Activated naive CD4-positive, alpha-beta T cell treated with anti-CD3 and anti-CD28 coated beads, Interleukin-2, amount 10 ng/mL, durations not matched to agents 7 days and 5 days (primary cell): ENCODE data around the gene TUBGCP6.
"Not testable (repeated sequence)": the region's sequence is repeated elsewhere in the genome, so short reads cannot be mapped to it uniquely, and the experiment has no call there.

Source experiments
- CTCF ChIA-PET: fragments of 350-600 bp; sonication (Branson Sonifier 250); formaldehyde crosslinking; loops from one replicate; lab custom pipeline; 2021; ENCODE audit warnings: antibody characterized with exemption; lab: Charles Lee
- DNase-seq: peaks from one replicate; pipeline ENCODE4 v3.0.0-alpha.2; 2020
- H3K27ac Mint-ChIP-seq: one replicate; pipeline ENCODE4 v1.8.0; 2021; ENCODE audit warnings: mild to moderate bottlenecking, moderate library complexity, mixed read lengths
- H3K27me3 Mint-ChIP-seq: one replicate; pipeline ENCODE4 v1.8.0; 2021; ENCODE audit warnings: mild to moderate bottlenecking, mixed read lengths
- H3K36me3 Mint-ChIP-seq: one replicate; pipeline ENCODE4 v1.8.0; 2021; ENCODE audit warnings: mixed read lengths
- H3K4me1 Mint-ChIP-seq: one replicate; pipeline ENCODE4 v1.8.0; 2021; ENCODE audit warnings: mixed read lengths
- H3K4me3 Mint-ChIP-seq: one replicate; pipeline ENCODE4 v1.8.0; 2021; ENCODE audit warnings: mild to moderate bottlenecking, moderate library complexity, mixed read lengths
- H3K9me3 Mint-ChIP-seq: one replicate; pipeline ENCODE4 v1.8.0; 2021; ENCODE audit warnings: mixed read lengths

The TUBGCP6 gene

GRCh38 chr22:50176850-50177536 lies 67.8 kb downstream of the TUBGCP6 start:
- Mint-ChIP-seq H3K9me3 (no peaks in the 10 kb centered on the region), H3K27me3 (peaks cover 71% of the 10 kb centered on the region), H3K4me3 (no peak overlapping the region), H3K36me3 (no peaks in the 10 kb centered on the region), H3K27ac (no peak overlapping the region), H3K4me1 (peaks cover 4% of the 10 kb centered on the region)
- CTCF ChIA-PET: no interaction called here
- no peak for DNase-seq

DNA sequence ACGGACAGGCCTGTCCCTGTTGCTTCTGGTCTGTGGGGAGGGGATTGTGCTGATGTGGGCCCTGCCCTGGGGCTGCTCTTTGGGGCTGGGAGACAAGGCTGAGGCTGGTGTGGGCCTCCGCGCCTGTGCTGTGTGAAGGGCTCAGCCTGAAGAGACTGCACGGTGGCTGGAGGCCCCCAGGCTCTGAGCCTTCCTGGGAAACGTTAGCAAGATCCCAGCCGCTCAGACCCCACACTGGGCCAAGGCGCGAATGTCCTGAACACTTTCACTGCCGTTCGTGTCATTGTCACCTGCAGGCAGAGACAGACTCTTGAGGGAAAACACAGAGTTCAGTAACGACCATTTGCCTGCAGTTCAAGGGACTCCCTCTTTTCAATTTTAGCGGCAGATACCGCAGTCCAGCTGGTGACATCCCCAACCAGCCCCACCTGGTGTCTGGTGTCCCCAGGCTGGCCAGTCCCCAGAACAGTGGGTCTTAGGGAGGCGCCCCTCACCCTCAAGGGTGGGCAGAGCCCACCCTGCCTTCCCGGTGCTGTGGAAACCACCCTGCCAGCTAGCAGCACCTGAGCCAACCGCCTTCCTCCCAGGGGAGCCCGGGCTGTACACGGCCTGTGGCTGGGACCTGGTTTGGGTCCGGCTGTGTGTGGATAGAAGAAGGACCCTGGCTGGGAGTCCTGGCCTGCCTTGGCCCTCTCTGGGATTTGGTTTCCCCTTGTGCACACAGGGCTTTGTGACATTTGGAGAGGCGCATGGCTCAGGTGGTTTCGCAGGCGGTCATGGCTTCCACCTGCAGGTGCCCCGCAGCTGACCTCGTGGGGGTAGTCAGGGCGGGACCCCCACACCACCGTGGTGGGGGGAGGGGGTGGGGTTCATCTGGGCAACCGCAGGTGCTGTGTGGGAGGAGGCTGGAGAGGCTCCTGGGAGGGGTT lies 68.6 kb downstream of the TUBGCP6 start:
- H3K36me3 Mint-ChIP-seq: no peaks in the 10 kb centered on the region
- no peaks in the 10 kb centered on the region for H3K9me3 Mint-ChIP-seq
- no peak for DNase-seq
- peaks cover 4% of the 10 kb centered on the region for H3K4me1 Mint-ChIP-seq
- CTCF ChIA-PET: no interaction called here
- peaks cover 79% of the 10 kb centered on the region for H3K27me3 Mint-ChIP-seq
- H3K4me3 Mint-ChIP-seq: no peak overlapping the region
- H3K27ac Mint-ChIP-seq: no peak overlapping the region

DNA sequence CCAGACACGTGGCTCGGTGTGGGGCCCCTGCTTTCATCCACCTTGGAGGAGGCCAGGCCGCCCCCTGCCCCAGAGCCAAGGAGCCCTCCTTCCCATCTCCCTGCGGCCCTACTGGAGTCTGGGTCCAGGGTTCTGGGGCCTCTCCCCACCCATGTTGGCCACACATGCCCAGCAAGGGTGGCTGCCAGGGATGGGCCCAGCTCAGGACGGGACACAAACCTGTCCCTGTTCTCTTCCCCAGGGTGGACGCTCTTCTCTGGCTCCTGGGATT lies 69.7 kb downstream of the TUBGCP6 start:
- Mint-ChIP-seq H3K4me3 (no peak overlapping the region), H3K9me3 (no peaks in the 10 kb centered on the region), H3K36me3 (no peaks in the 10 kb centered on the region), H3K27me3 (peaks cover 82% of the 10 kb centered on the region), H3K27ac (no peak overlapping the region), H3K4me1 (peaks cover 7% of the 10 kb centered on the region)
- CTCF ChIA-PET: no interaction called here
- DNase-seq: no peak

GRCh38 chr22:50174382-50175190 lies 70.2 kb downstream of the TUBGCP6 start:
- Mint-ChIP-seq H3K9me3 (no peaks in the 10 kb centered on the region), H3K27me3 (peaks cover 82% of the 10 kb centered on the region), H3K4me1 (peaks cover 4% of the 10 kb centered on the region), H3K4me3 (no peak overlapping the region), H3K36me3 (no peaks in the 10 kb centered on the region), H3K27ac (no peak overlapping the region)
- CTCF ChIA-PET: no interaction called here
- DNase-seq: no peak

GRCh38 chr22:50173983-50174355 lies 70.9 kb downstream of the TUBGCP6 start:
- DNase-seq: no peak
- H3K4me3 Mint-ChIP-seq: no peak overlapping the region
- CTCF ChIA-PET: no interaction called here
- H3K27ac Mint-ChIP-seq: no peak overlapping the region
- no peaks in the 10 kb centered on the region for H3K9me3 Mint-ChIP-seq
- peaks cover 4% of the 10 kb centered on the region for H3K4me1 Mint-ChIP-seq
- H3K36me3 Mint-ChIP-seq: peaks cover under 1% of the 10 kb centered on the region
- peaks cover 84% of the 10 kb centered on the region for H3K27me3 Mint-ChIP-seq

DNA sequence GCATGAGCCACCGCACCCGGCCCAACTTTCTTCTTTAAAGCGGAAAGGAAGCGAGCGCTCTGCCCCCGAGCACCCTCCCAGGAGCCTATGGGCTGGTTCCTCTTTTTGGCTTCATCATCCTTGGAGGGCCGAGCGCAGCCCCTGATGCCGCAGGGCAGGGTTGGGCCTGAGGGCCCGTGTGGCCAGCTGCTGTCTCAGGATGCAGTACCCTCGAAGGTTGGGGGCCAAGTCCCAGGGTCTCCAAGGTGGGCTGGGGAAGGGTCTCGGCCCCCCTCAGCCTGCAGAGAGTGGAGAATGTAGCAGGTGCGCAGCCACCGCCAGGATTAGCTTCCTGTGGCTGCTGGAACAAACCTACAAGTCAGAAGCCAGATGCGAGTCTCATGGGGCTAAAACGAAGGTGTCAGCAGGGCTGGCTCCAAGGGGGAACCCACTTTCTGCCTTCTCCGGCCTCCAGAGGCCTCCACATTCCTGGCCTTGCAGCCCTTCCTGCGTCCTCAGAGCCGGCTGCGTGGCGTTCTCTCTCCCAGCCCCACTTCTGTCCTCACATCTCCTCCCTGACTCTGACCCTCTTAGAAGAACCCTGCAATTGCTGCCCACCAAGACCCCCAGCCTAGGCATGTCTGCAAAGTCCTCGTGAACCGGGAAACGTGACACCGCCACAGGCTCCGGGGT lies 71.4 kb downstream of the TUBGCP6 start:
- Mint-ChIP-seq H3K9me3 (no peaks in the 10 kb centered on the region), H3K27ac (no peak overlapping the region), H3K4me3 (no peak overlapping the region), H3K36me3 (peaks cover 2% of the 10 kb centered on the region), H3K27me3 (peaks cover 84% of the 10 kb centered on the region), H3K4me1 (peaks cover 4% of the 10 kb centered on the region)
- CTCF ChIA-PET: no interaction called here
- no peak for DNase-seq

DNA sequence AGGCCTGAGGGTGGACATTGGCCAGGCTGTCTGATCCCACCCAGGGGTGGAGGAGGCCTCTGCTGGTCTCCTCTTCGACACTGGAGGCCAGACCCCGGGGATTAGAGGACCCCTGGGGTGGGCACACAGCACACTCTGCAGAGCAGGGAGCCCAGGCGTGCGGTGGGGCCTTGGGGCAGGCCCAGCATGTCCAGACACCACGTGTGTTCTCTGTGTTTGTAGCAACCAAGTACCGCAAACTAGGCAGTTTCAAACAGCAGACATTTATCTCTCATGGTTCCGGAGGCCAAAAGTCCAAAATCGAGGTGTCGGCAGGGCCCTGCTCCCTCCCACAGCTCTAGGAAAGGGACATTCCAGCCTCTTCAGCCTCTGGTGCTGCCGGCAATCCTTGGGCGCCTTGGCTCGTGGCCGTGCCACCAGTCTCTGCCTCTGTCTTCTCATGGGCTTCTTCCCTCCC lies 72.8 kb downstream of the TUBGCP6 start:
- Mint-ChIP-seq H3K27me3 (peaks cover 86% of the 10 kb centered on the region), H3K27ac (no peak overlapping the region), H3K4me3 (no peak overlapping the region), H3K9me3 (no peaks in the 10 kb centered on the region), H3K4me1 (peaks cover 4% of the 10 kb centered on the region), H3K36me3 (peaks cover 2% of the 10 kb centered on the region)
- DNase-seq: no peak
- CTCF ChIA-PET: no interaction called here

DNA sequence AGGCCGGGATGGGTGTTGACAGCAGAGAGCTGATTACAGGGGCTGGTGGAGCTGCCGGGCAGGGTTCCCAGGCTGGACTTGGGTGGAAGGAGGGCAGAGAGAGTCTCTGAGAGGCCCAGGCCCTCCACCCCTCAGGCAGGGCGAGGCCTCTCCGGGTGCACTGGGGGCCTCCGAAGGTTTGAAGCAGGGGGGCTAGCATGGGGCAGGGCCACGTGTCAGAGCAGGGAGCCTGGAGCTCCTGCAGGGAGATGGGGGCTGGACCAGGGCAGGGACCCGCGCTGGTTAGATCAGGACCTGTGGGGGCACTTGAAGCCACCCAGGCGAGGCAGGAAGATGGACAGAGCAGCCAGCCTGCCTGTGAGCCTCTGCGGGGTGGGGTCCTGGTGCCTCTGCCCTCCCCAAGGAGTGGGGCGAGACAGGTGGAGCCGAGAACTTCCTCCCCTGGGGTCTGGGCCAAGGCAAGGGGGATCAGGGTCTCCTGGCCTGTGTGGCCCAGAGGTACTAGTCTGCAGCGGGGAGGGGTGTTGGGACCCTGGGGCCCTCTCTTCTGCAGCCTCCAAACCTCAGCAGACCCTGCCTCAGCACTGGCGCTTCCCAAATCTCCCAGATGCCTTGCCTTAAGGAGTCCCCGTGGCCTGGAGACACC lies 73.4 kb downstream of the TUBGCP6 start:
- CTCF ChIA-PET: no interaction called here
- Mint-ChIP-seq H3K4me3 (peak overlapping the region; percentile 69), H3K27ac (no peak overlapping the region), H3K36me3 (peaks cover 2% of the 10 kb centered on the region), H3K27me3 (peaks cover 86% of the 10 kb centered on the region), H3K9me3 (no peaks in the 10 kb centered on the region), H3K4me1 (peaks cover 4% of the 10 kb centered on the region)
- DNase-seq: no peak

- Mint-ChIP-seq H3K4me1 (peaks cover 4% of the 10 kb centered on the region), H3K27ac (no peak within 1 kb of the TSS)
- DNase-seq: no peak
Measured at GRCh38 chr22:50170453-50171318, 74.1 kb downstream of the TUBGCP6 start, which contains the start of gene PANX2. Gene PANX2 (plus strand): TSS chr22:50170731. CDS start chr22:50170731, 0 bp downstream.

DNA sequence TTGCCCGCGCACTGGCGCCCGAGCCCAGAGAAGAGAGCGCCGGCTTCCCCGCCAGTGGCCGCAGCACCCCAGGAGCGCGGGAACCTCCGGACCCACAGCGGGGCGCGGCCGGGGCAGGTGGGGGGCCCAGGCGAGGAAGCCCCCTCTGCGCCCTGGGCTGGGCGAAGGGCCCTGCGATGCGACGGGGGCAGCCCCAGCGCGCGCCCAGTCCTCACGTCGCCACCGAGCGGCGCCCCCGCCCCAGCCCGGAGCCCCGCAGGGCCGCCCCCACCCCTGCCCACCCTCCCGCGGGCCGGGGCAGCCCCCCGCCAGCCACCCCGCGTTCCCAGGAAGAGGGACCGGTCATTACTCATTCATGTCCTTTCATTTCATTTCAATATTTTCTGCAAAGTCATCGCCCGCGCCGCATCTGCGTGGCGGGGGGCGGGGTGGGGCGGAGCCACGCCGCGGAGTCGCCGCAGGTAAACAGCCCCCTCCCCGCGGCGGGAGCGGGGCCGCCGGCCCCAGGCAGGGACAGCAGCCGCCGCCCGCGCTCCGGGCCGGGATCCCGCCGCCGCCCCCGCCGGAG lies 75.0 kb downstream of the TUBGCP6 start:
- Mint-ChIP-seq H3K4me1 (peaks cover 4% of the 10 kb centered on the region), H3K27me3 (peaks cover 81% of the 10 kb centered on the region), H3K27ac (no peak overlapping the region), H3K36me3 (peaks cover 2% of the 10 kb centered on the region), H3K9me3 (no peaks in the 10 kb centered on the region), H3K4me3 (peak overlapping the region; percentile 53)
- CTCF ChIA-PET: no interaction called here
- DNase-seq: peak; percentile 58

More at GRCh38 chr22:50170453-50171318, 74.1 kb downstream of the TUBGCP6 start, which contains the start of gene PANX2:
- Mint-ChIP-seq H3K27me3 (peaks cover 82% of the 10 kb centered on the region), H3K4me3 (peak within 1 kb of the TSS; percentile 69), H3K9me3 (no peaks in the 10 kb centered on the region), H3K36me3 (peaks cover 2% of the 10 kb centered on the region)
- CTCF ChIA-PET: no interaction called here

DNA sequence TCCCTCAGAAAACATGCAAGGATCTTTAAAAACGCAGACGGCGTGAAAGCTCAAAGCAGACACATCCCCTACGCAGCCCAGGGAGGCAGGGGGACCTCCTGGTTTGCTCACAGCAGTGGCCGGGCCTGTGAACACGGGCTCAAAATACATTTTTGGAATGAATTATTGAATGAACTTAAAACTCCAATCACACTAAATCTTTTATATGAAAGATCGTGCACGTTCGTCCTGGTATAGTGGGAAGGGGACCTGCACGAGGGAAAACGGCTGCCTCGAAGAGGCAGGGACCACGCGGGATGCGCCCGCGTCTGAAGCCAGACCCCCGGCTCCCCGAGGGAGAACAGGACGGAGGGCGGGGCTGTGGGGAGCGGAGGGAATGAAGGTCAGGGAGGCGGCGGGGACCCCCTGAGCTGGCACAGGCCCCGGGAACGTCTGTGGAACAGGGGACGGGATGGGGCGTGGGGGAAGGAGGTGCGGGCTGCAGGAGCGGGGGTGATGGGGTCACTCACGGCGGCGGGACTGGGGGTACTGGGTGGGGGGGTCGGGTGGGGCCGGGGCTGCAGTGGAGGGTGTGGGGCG lies 75.6 kb downstream of the TUBGCP6 start:
- no peak for DNase-seq
- CTCF ChIA-PET: interaction anchor here (0.9 kb wide), 1 partner anchor 21 kb away, joined by 3 read pairs; no protein-coding TSS in a partner anchor

GRCh38 chr22:50168490-50169180 lies 76.2 kb downstream of the TUBGCP6 start:
- peak overlapping the region; percentile 64 for H3K4me3 Mint-ChIP-seq
- not testable (repeated sequence) for H3K36me3 Mint-ChIP-seq, DNase-seq, H3K4me1 Mint-ChIP-seq, H3K9me3 Mint-ChIP-seq
- CTCF ChIA-PET: interaction anchor here (0.9 kb wide), 1 partner anchor 20 kb away, joined by 3 read pairs; no protein-coding TSS in a partner anchor
- H3K27ac Mint-ChIP-seq: peak overlapping the region; percentile 3
- peaks cover 69% of the 10 kb centered on the region for H3K27me3 Mint-ChIP-seq

More for the DNA sequence above, 75.6 kb downstream of the TUBGCP6 start:
- Mint-ChIP-seq H3K27ac (peak overlapping the region; percentile 3), H3K9me3 (no peaks in the 10 kb centered on the region), H3K27me3 (peaks cover 75% of the 10 kb centered on the region), H3K36me3 (peaks cover 2% of the 10 kb centered on the region), H3K4me1 (peaks cover 4% of the 10 kb centered on the region), H3K4me3 (peak overlapping the region; percentile 64)
